NB4 (cell line): ENCODE measurements around the gene IL6ST.

Experiments
- DNase-seq: peaks from one replicate; pipeline ENCODE4 v3.0.0; 2010; ENCODE audit warnings: low read depth
- H3K4me3 ChIP-seq: one replicate; pipeline ENCODE4 v1.5.1; 2011; ENCODE audit warnings: mild to moderate bottlenecking, low read depth, low read length, moderate library complexity
- CTCF ChIP-seq: IDR thresholded peaks from one replicate; pipeline ENCODE4 v1.5.1; 2012; ENCODE audit warnings: low read depth, low read length
- MYC ChIP-seq: IDR thresholded peaks from 2 replicates; pipeline ENCODE4 v1.6.1; 2011; ENCODE audit warnings: low read depth, low read length
- POLR2A ChIP-seq: IDR thresholded peaks from 2 replicates; pipeline ENCODE4 v1.6.1; 2011; ENCODE audit warnings: mild to moderate bottlenecking; ENCODE audit not compliant: insufficient read length; ENCODE audit errors: extremely low read depth
- TF ChIP-seq, protein P1 (sequence below): IDR thresholded peaks from 2 replicates; pipeline ENCODE4 v1.6.1; 2011; ENCODE audit warnings: low read depth, low read length

IL6ST gene

DNA sequence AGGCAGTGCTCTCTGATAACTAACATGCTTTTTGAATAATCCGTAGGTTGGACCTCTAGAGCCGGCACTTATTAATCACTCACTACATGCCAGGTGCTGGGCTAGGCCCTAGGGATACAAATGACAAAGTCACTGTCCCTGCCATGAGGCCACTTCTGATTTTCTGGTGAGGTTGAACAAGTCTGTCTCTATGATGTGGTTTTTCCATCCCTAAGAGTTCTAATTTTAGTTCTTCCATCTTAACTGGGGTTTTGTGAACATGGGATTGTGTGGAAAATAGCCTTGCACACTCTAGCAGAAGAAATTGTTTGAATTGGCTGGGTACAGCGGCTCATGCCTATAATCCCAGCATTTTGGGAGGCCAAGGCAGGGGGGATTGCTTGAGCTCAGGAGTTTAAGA, 79.0 kb downstream of the IL6ST start:
- no peak overlapping the region for H3K4me3 ChIP-seq
- TF ChIP-seq POLR2A: no peak
- TF ChIP-seq, protein P1, sequence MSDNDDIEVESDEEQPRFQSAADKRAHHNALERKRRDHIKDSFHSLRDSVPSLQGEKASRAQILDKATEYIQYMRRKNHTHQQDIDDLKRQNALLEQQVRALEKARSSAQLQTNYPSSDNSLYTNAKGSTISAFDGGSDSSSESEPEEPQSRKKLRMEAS: no peak
- no peak for TF ChIP-seq CTCF
- no peak for TF ChIP-seq MYC
- DNase-seq: no peak

DNA sequence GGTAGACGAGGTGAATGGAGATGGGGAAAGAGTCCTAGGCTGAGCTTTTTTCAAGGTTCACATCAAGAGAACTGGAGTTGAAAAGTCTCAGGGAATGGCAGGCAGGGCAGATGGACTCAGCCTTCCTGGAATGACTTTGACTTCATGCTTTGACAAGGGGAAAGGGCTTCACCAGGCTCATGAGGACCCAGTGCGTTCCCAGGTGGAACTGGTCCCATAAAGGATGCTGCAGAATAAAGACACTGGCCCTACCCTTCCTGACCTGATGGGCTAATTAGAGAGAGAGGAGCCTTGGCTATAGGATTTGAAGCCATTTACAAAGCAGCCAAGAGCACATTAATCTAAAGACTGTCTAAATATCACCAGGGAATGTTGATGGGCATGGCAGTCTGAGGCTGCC, 79.8 kb downstream of the IL6ST start:
- TF ChIP-seq POLR2A (no peak), MYC (no peak), CTCF (no peak)
- TF ChIP-seq, protein P1: no peak
- no peak overlapping the region for H3K4me3 ChIP-seq
- DNase-seq: no peak

GRCh38 chr5:55913466-55914413, 81.0 kb downstream of the IL6ST start:
- DNase-seq: no peak
- TF ChIP-seq, protein P1: no peak
- TF ChIP-seq POLR2A: no peak
- no peak for TF ChIP-seq MYC
- TF ChIP-seq CTCF: no peak
- no peak overlapping the region for H3K4me3 ChIP-seq

DNA sequence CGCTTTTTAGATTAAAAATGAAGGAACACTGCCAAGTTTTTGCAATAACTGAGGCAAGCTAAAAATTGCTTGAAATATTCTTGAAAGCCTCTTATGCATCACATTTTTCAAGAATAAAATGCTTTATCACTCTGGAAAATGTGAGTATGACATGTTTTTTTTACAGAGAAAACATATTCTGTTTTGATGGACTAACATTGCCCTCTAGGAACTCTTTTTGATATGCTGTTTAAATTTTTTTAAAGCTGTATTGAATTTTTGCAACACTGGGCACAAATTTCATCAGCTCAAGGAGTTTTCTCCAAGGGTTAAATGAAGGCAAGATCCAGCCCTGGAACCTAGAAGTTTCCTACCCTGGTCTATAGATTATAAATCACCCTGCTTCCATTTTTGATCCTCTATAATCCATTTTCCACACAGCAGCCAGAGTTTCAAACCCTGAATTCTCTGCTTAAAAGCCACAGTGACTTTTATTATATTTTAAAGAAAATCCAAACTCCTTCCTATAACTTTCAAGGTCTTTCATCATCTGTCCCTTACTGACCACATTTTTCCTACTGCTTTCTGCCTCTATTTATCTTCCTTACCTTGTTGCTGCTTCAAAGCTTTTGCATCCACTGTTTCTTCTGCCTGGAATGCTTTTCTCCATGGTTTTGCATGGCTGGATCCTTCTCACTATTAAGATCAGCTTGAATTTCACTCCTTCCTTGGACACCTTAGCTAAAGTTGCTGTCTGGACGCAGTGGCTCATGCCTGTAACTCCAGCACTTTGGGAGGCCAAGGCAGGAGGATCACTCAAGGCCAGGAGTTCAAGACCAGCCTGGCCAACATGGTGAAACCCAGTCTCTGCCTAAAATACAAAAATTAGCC, 82.7 kb downstream of the IL6ST start:
- DNase-seq: peak; percentile 19
- TF ChIP-seq, protein P1: no peak
- TF ChIP-seq CTCF: no peak
- TF ChIP-seq POLR2A: no peak
- TF ChIP-seq MYC: no peak
- H3K4me3 ChIP-seq: no peak overlapping the region

DNA sequence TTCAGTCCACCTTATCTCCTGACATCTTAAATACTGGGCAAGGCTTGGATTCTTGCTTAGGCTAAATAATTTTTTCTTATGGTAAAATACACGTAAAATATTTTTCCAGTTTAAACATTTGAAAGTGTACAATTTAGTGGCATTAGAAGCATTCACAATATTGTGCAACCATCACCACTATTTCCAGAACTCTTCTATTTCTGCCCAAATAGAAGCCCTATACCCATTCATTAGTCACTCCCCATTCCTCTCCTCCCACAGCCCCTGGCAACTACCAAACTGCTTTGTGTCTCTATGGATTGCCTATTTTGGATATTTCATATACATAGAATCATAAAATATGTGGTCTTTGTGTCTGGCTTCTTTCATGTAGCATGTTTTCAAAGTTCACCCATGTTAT, 86.0 kb downstream of the IL6ST start:
- DNase-seq: no peak
- H3K4me3 ChIP-seq: no peak overlapping the region
- TF ChIP-seq CTCF (no peak), MYC (no peak), POLR2A (no peak)
- TF ChIP-seq, protein P1: no peak
